Measurements from ENCODE around the gene TBP.
"Not testable (repeated sequence)": the region's sequence is repeated elsewhere in the genome, so short reads cannot be mapped to it uniquely, and the experiment has no call there.

Gene TBP

DNA sequence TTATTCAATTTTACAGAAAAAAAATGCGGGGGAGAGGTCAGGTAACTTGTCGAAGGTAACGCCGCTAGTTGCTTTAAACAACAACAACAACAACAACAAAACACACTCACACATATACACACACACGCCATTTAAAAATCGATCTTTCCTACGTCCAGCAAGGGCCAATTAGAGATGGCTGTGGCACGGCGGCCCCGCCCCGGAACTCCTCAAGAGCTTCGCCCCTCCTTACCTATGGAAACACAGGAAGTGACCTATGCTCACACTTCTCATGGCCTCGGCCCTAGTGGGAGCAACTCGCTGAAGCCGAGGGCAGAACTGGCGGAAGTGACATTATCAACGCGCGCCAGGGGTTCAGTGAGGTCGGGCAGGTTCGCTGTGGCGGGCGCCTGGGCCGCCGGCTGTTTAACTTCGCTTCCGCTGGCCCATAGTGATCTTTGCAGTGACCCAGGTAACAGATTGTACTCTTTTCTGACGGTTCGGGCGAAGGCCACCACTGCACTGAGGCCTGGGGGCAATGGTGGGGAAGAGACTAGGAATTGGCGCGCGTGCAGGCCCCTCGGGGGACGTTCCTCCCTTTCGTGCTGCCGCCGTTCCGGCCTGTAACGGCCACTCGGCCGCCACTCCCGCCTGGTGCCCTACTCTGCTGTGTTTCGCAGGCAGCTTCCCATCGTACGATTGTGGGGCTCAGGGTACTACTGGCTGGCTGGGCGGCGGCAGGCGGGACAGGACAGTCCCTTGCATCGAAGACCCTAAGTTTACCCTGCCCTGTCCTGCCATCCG is at the start of gene TBP:
Gene TBP (plus strand): TSS at position 357 of the 783 bp plus-strand sequence. CDS start 2,661 bp downstream, outside the sequence.
- DNase-seq (ENCODE audit: low spot score), result peak; percentile 98

DNA sequence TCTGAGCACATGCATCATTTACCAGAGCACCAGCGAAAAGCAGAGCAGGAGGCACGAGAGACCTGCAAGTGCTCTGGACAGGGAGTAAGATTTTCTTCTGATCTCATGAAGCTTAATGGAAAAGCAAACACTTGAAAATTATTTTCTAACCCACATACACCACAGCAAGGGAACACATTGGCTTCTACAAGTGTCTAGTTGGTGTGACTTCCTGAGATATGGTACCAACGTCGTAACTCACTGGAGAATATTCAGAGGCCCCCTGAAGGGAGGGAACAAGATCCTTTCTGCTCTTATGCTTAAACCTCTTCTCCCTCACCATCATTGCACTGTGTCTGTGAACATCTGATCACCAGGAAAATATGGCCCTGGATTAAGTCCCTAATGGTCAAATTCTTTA is 49.7 kb upstream of the TBP start:
- DNase-seq (ENCODE audit: low spot score), result no peak

GRCh38 chr6:170505306-170505705 is 48.9 kb upstream of the TBP start:
- no peak for DNase-seq (ENCODE audit: low spot score)

GRCh38 chr6:170506446-170506845 is 47.7 kb upstream of the TBP start:
- DNase-seq (ENCODE audit: low spot score), result no peak

GRCh38 chr6:170507728-170508127 is 46.4 kb upstream of the TBP start:
- not testable (repeated sequence) for DNase-seq (ENCODE audit: low spot score)

DNA sequence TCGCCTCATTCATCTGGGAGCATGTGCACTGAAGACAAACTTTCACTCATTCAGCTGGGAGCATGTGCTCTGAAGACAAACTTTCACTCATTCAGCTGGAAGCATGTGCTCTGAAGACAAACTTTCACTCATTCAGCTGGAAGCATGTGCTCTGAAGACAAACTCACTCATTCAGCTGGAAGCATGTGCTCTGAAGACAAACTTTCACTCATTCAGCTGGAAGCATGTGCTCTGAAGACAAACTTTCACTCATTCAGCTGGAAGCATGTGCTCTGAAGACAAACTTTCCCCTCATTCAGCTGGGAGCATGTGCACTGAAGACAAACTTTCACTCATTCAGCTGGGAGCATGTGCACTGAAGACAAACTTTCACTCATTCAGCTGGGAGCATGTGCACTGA is 45.9 kb upstream of the TBP start:
- DNase-seq (ENCODE audit: low spot score), result not testable (repeated sequence)

DNA sequence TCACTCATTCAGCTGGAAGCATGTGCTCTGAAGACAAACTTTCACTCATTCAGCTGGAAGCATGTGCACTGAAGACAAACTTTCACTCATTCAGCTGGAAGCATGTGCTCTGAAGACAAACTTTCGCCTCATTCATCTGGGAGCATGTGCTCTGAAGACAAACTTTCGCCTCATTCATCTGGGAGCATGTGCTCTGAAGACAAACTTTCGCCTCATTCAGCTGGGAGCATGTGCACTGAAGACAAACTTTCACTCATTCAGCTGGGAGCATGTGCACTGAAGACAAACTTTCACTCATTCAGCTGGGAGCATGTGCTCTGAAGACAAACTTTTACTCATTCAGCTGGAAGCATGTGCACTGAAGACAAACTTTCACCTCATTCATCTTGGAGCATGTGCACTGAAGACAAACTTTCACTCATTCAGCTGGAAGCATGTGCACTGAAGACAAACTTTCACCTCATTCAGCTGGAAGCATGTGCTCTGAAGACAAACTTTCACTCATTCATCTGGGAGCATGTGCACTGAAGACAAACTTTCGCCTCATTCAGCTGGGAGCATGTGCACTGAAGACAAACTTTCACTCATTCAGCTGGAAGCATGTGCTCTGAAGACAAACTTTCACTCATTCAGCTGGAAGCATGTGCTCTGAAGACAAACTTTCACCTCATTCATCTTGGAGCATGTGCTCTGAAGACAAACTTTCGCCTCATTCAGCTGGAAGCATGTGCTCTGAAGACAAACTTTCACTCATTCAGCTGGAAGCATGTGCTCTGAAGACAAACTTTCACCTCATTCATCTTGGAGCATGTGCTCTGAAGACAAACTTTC is 45.1 kb upstream of the TBP start:
- not testable (repeated sequence) for DNase-seq (ENCODE audit: low spot score)

DNA sequence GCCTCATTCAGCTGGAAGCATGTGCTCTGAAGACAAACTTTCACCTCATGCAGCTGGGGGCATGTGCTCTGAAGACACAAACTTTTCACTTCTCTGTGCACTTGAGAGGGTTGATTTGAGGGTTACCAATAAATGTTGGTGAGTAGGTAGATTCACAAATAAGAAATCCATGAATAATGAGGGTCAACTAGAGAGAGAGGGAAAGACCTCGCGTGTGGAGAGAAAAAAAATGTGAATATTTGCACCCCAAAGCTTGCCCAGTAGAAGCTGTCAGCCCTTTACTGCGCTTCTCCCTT is 44.5 kb upstream of the TBP start:
- no peak for DNase-seq (ENCODE audit: low spot score)

GRCh38 chr6:170510631-170511030 is 43.5 kb upstream of the TBP start:
- no peak for DNase-seq (ENCODE audit: low spot score)

DNA sequence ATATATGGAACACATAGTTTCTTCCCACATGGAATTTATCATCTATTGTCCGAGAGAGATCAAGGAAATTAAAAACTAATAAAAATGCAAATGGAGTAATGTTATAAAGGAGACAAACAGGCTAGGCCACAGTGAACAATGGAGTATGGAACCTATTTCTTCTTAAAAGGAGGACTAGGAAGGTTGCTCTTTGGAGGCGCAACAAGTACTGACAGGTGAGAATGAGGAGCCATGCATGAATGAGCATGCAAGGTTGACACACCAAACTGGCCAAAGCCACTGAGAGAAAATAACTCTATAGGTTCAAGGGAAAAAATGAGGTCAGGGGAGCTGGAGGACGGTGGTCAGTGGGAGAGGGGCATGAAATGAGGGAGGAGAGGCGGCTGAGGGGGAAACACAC is 41.9 kb upstream of the TBP start:
- DNase-seq (ENCODE audit: low spot score), result no peak

GRCh38 chr6:170514908-170515307 is 39.3 kb upstream of the TBP start:
- no peak for DNase-seq (ENCODE audit: low spot score)

DNA sequence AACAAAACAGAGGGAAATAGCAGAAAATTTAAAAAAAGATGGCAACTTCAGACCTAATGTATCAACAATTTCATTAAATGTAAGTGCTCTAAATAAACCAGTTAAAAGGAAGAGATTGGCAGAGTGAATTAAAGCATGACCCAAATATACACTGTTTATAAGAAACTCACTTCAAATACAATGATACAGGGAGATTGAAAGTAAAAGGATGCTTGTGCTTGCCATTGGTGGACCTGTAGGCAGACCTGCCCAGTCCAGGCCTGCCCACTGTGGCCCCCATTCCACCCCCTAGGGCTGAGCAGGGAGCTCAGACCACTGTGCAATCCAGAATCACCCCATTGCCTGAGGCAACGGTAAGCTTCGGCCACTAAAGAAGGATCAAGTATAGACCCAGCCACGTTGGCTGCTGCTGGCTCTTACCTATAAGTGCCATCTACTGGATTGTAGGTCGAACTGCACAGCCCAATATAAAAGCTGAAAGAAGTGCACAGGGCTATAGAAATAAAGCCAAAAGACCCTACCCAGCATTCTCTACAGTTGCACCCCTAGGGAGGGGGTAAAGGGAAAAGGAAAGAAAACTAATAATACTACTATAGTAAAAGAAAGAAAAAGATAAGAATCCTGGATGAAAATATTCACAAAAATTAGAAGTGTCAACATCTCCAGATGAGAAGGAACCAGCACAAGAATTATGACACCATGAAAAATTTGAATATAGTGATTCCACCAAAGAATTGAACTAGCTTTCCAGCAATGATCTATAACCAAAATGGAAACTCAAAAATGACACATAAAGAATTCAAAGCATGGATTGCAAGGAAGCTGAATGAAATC is 37.2 kb upstream of the TBP start:
- peak; percentile 62 for DNase-seq (ENCODE audit: low spot score)

GRCh38 chr6:170522565-170523183 is 31.5 kb upstream of the TBP start:
- no peak for DNase-seq (ENCODE audit: low spot score)

- no peak for DNase-seq (ENCODE audit: low spot score)
Measured at GRCh38 chr6:170523256-170524171, 30.7 kb upstream of the TBP start.

DNA sequence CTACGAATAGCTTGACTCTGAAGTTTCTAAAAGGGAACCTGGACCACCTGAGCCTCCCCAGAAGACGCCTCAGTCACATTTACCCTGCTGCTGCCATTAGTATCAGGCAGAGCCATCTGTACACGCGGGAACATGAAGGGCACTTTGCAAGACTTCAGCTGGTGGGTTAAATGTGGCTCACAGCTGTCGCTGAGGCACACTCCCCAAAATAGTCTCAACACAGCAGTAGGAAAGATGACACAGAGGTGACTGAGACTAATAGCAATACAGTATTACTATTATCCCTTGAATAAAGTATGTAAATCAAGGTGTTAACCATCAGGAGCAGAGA is 30.0 kb upstream of the TBP start:
- DNase-seq (ENCODE audit: low spot score), result no peak

- DNase-seq (ENCODE audit: low spot score), result no peak
Measured at GRCh38 chr6:170525795-170526194, 28.4 kb upstream of the TBP start.

GRCh38 chr6:170527995-170528394 is 26.2 kb upstream of the TBP start:
- DNase-seq (ENCODE audit: low spot score), result not testable (repeated sequence)

GRCh38 chr6:170529839-170530469 is 24.2 kb upstream of the TBP start:
- peak; percentile 79 for DNase-seq (ENCODE audit: low spot score)

DNA sequence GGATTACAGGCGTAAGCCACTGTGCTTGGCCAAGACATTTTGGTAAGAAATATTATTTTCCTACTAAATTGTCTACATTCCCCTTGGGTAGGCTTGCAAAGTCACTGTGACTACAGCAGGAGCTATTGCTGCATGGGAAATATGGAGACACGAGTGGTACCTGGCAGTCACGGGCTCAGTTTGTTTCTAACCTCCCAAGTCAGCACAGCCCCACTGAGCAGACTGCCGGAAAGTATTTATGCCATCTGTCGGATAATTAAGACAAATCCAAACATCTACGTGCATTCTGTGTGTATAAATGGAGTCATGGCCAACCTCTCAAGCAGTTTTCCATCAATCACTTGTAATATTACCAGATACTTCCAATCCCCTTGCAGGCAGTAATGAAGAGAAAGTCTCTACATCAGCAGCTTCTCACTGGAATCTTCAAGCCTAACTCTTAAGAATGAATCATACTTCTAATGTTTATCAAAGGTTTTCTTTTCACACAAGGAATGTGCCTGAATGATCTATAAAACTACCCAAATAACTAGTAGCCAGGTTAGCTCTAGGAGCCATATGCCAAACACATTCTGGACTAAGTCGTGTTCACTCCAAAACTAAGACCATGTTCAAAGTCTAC is 21.2 kb upstream of the TBP start:
- no peak for DNase-seq (ENCODE audit: low spot score)

DNA sequence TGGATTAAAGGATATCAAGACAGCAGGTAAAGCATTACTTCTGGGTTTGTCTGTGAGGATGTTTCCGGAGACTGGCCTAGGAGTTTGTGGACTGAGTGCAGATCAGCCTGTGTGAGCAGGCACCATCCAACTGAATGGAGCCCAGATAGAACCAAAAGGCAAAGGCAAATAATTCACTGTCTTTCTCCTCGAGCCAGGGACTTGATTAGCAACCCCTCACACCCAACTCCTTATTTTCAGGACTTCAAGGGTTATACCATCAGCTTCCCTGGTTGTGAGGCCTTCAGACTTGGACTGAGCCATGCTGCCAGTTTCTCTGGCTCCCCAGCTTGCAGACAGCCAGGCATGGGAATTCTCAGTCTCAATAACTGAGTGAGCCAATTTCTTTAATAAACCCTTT is 20.4 kb upstream of the TBP start:
- DNase-seq (ENCODE audit: low spot score), result no peak
